ENCODE results near the gene NRG2.

The NRG2 gene

DNA sequence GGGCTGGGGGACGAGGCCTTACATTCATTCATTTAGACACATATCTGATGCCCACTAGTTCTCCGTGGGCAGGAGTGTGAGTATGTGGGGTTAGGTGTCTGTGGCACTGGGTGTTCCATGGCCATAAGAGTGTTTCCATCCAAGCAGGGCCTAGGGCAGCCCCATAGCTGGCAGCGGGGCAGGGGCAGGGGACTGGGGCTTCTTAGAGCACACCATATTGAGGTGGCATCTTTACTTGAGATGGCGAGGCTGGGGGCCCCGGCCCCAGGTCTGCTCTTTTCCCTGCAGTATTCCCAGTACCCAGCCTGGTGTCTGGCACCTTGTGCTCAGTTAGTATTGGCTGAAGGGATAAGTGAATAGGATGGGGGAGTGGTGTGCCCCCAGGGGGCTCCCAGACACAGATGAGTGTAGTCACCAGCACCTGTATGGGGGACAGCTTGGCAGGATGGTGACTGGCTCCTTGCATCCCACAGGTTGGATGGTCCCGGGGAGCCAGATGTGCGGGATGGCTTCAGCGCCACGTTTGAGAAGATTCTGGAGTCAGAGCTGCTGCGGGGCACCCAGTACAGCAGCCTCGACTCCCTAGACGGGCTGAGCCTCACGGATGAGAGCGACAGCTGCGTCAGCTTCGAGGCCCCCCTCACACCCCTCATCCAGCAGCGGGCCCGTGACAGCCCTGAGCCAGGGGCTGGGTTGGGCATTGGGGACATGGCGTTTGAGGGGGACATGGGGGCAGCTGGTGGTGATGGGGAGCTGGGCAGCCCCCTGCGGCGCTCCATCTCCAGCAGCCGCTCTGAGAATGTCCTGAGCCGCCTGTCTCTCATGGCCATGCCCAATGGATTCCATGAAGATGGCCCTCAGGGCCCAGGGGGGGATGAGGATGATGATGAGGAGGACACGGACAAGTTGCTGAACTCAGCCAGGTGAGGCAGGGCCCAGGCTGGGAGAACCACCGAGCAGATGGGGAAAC lies 230.0 kb downstream of the NRG2 start:
- H3K9me3 ChIP-seq (ENCODE audit: control insufficient read depth, low read depth, low read length), result no peaks in the 10 kb centered on the region
- H3K36me3 ChIP-seq (ENCODE audit: control insufficient read depth, low read depth, low read length), result no peaks in the 10 kb centered on the region
- no peak overlapping the region for H3K27ac ChIP-seq (ENCODE audit: low read length)
- no peaks in the 10 kb centered on the region for H3K4me1 ChIP-seq (ENCODE audit: control insufficient read depth, low read depth, low read length)
- no peak overlapping the region for H3K9ac ChIP-seq (ENCODE audit: low read length)
- no peak overlapping the region for H3K4me3 ChIP-seq (ENCODE audit: low read length)
- no peaks in the 10 kb centered on the region for H3K27me3 ChIP-seq (ENCODE audit: control insufficient read depth, insufficient read depth, low read length)

DNA sequence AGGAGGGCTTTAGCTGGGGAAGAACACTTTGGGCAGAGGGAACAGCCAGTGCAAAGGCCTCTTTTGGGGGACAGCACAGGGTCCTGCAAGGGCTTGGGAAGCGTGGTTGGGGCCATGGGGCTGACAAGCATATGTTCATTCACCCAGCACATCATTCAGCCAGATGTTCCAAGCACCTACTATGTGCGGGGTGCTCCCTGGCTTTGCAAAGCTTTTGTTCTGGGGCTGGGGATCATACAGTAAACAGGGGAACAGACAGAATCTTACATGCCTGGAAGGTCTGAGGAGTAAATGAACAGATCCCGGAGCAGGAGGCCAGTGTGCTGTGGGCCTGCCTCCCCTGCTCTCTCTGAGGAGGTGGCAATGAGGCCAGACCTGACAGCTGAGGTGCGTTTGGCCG lies 230.8 kb downstream of the NRG2 start:
- Histone ChIP-seq H3K9me3 (ENCODE audit: control insufficient read depth, low read depth, low read length) (no peaks in the 10 kb centered on the region), H3K4me1 (ENCODE audit: control insufficient read depth, low read depth, low read length) (no peaks in the 10 kb centered on the region), H3K27me3 (ENCODE audit: control insufficient read depth, insufficient read depth, low read length) (no peaks in the 10 kb centered on the region), H3K36me3 (ENCODE audit: control insufficient read depth, low read depth, low read length) (no peaks in the 10 kb centered on the region), H3K9ac (ENCODE audit: low read length) (no peak overlapping the region), H3K4me3 (ENCODE audit: low read length) (no peak overlapping the region), H3K27ac (ENCODE audit: low read length) (no peak overlapping the region)

DNA sequence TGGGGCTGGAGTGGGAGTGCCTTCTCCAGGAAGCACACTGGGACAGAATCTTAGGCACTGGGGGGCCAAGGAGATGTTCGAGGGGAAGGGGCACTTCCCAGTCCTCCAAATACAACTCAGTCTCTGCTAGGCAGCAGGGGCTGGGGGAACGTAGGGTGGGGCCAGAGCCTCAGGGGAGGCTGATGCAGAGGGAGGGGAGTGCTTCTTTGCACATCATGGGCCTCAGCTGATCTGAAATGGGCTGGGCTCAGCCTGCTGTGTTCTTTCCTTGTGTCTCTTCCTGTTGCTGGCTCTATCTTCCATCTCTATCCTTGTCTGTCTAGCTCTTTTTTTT lies 231.9 kb downstream of the NRG2 start:
- Histone ChIP-seq H3K27me3 (ENCODE audit: control insufficient read depth, insufficient read depth, low read length) (no peaks in the 10 kb centered on the region), H3K4me1 (ENCODE audit: control insufficient read depth, low read depth, low read length) (no peaks in the 10 kb centered on the region), H3K9me3 (ENCODE audit: control insufficient read depth, low read depth, low read length) (no peaks in the 10 kb centered on the region), H3K27ac (ENCODE audit: low read length) (no peak overlapping the region), H3K9ac (ENCODE audit: low read length) (no peak overlapping the region), H3K36me3 (ENCODE audit: control insufficient read depth, low read depth, low read length) (no peaks in the 10 kb centered on the region), H3K4me3 (ENCODE audit: low read length) (no peak overlapping the region)

DNA sequence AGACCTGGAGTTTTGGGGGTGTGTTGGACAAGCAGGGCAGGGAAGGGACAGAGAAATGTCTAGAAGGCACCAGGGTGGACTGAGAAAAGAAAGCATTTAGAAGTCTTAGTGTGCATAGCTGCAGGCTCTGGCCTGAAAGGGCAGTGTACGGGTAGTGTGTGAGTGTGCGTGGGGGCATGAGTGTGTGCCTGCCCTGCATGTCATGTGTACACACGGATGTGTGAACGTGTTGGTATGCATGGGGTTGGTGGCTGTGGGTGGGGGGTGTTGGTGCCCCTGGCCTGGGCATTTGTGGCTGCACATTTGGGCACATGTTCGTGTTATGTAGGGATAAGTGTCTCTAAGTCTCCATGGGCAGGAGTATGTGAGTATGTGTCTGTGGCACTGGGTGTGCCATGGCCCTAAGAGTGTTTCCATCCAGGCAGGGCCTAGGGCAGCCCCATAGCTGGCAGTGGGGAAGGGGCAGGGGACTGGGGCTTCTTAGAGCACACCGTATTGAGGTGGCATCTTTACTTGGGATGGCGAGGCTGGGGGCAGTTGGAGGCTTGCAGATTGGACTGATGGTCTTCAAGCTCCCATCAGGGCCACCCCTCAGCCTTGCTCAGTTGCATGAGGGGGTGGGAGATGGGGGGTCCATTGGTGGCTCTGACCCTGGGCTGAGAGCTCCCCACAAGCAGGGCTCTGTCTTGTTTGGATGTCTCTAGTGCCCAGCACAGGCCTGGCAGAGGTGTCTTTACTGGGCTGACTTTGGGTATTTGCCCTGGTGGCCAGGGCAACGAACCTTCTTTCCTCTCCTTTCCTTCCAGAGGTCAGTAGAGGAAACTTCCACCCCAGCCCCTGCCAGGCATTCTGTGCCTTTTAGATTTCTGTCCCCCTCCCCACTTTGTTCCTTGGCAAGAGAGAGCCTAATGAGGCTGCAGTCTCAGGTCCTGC lies 232.5 kb downstream of the NRG2 start:
- no peaks in the 10 kb centered on the region for H3K27me3 ChIP-seq (ENCODE audit: control insufficient read depth, insufficient read depth, low read length)
- no peak overlapping the region for H3K9ac ChIP-seq (ENCODE audit: low read length)
- no peaks in the 10 kb centered on the region for H3K4me1 ChIP-seq (ENCODE audit: control insufficient read depth, low read depth, low read length)
- H3K27ac ChIP-seq (ENCODE audit: low read length), result no peak overlapping the region
- H3K4me3 ChIP-seq (ENCODE audit: low read length), result no peak overlapping the region
- H3K9me3 ChIP-seq (ENCODE audit: control insufficient read depth, low read depth, low read length), result no peaks in the 10 kb centered on the region
- H3K36me3 ChIP-seq (ENCODE audit: control insufficient read depth, low read depth, low read length), result no peaks in the 10 kb centered on the region

DNA sequence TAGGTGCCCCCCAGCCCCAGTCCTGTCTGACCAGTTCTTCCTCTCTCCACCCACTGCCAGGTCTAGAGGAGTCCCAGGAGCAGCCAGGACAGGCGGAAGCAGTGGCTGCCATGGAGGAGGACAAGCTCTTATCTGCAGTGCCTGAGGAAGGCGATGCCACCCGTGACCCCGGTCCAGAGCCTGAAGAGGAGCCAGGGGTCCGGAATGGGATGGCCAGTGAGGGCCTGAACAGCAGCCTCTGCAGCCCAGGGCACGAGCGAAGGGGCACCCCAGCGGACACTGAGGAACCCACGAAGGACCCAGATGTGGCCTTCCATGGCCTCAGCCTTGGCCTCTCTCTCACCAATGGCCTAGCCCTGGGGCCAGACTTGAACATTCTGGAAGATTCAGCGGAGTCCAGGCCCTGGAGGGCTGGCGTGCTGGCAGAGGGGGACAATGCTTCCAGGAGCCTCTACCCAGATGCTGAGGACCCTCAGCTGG lies 233.7 kb downstream of the NRG2 start:
- no peak overlapping the region for H3K4me3 ChIP-seq (ENCODE audit: low read length)
- H3K4me1 ChIP-seq (ENCODE audit: control insufficient read depth, low read depth, low read length), result no peaks in the 10 kb centered on the region
- no peak overlapping the region for H3K9ac ChIP-seq (ENCODE audit: low read length)
- H3K9me3 ChIP-seq (ENCODE audit: control insufficient read depth, low read depth, low read length), result no peaks in the 10 kb centered on the region
- H3K27me3 ChIP-seq (ENCODE audit: control insufficient read depth, insufficient read depth, low read length), result no peaks in the 10 kb centered on the region
- H3K27ac ChIP-seq (ENCODE audit: low read length), result no peak overlapping the region
- H3K36me3 ChIP-seq (ENCODE audit: control insufficient read depth, low read depth, low read length), result no peaks in the 10 kb centered on the region

DNA sequence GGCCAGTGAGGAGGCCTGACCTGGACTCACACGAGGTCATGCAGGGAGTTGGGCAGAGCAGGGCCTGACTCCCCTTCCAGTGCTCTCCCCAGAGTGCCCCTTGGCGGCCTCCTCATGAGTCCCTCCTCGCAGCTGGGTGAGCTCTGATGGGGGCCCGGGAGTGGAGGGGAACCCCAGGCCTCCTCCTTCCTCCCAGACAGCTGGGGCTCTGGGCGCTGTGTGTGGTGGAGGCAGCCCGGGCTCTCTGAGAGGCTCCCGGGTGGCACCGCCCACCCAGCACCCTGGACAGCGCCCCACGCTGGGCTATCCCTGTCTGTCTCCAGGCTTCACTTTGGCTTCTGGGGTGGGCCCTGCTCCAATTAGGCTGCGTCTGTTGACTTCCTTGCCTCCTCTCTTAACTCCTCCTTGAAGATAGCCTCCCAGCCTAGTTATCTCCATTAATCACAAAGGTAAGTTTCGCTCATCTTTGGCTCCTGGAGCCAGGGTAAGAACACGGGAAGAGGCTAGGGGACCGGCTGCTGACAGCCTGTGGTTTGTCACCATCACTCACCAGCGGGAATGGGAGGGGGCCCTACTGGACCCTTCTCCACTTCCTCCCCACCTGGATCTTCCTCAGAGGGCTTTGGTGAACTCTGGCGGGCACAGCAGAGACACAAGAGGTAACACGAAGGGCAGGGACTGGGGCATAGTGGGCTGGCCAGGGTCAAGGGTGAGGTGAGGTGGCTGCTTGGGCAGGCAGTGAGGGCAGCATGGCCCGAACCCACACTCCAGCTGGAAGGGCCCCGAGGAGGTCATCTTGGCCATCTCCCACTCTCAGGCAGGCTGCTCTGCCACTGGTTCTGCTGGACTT lies 234.4 kb downstream of the NRG2 start:
- H3K9me3 ChIP-seq (ENCODE audit: control insufficient read depth, low read depth, low read length), result no peaks in the 10 kb centered on the region

DNA sequence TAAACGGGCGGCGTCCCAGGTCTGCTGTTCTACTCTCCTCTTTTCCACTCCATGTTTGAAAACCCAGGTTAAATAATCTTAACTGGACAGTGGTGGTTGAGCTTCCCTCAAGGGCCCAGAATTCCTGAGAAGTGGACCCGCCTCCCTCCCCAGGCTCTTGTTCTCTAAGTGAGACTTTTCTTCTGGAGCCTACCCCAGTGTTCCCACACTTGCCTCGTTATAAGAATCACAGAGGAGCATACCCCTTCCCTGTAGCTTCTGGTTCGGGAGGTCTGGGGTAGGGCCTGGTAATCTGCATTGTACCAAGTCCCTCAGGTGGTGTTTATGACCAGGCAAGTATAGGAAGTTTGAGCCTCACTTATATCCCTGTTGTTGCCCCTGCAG lies 235.5 kb downstream of the NRG2 start:
- Histone ChIP-seq H3K27ac (ENCODE audit: low read length) (no peak overlapping the region), H3K4me1 (ENCODE audit: control insufficient read depth, low read depth, low read length) (no peaks in the 10 kb centered on the region), H3K4me3 (ENCODE audit: low read length) (no peak overlapping the region), H3K9ac (ENCODE audit: low read length) (no peak overlapping the region), H3K36me3 (ENCODE audit: control insufficient read depth, low read depth, low read length) (no peaks in the 10 kb centered on the region), H3K9me3 (ENCODE audit: control insufficient read depth, low read depth, low read length) (no peaks in the 10 kb centered on the region), H3K27me3 (ENCODE audit: control insufficient read depth, insufficient read depth, low read length) (no peaks in the 10 kb centered on the region)

More for the DNA sequence above, 234.4 kb downstream of the NRG2 start:
- Histone ChIP-seq H3K9ac (ENCODE audit: low read length) (no peak overlapping the region), H3K4me3 (ENCODE audit: low read length) (no peak overlapping the region), H3K4me1 (ENCODE audit: control insufficient read depth, low read depth, low read length) (no peaks in the 10 kb centered on the region), H3K27me3 (ENCODE audit: control insufficient read depth, insufficient read depth, low read length) (no peaks in the 10 kb centered on the region), H3K36me3 (ENCODE audit: control insufficient read depth, low read depth, low read length) (no peaks in the 10 kb centered on the region), H3K27ac (ENCODE audit: low read length) (no peak overlapping the region)

DNA sequence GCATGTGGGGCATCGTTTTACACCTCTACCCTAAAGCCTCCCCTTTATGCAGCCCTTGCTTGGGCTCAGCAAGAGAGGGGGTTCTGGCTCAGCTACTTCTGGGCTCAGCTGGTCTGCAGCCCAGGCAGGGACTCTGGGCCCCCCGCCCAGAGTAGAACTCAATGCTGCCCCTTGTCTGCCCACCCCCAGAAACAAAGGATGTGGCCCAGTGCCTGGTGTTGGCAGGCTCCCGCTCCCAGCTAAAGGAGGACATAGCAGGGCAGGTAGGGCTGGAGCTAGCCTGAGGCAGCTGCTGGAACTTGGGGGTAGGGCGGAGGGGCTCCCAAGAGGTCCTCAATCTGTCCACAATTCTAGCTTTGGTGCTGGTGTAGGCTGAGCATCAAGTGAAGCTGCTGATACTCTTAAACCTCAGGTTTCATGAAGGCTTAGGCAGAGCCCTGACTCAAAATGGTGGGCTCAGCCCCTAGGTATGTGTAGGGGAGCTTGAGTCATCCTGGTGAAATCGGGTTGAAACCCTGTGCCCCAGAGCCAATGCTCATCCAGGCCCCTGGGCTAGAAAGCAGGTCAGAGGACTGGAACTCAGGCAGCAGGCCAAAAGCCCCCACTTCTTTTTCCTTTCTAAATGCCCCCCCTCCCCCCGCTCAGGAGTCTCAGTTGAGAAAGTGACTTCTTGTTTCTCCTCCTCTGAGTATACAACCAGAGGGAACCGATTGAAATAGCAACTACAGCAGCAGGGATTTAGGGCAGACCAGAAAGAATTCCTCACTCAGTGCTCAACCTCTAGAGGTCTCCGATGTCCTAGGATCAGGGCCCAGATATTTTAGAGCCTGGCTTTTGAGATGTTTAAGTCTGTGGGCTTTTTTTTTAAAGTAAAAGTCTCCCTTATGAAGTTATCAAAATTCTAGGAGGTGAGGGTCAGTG lies 236.1 kb downstream of the NRG2 start:
- Histone ChIP-seq H3K4me1 (ENCODE audit: control insufficient read depth, low read depth, low read length) (no peaks in the 10 kb centered on the region), H3K9me3 (ENCODE audit: control insufficient read depth, low read depth, low read length) (no peaks in the 10 kb centered on the region), H3K9ac (ENCODE audit: low read length) (no peak overlapping the region), H3K27ac (ENCODE audit: low read length) (no peak overlapping the region), H3K4me3 (ENCODE audit: low read length) (no peak overlapping the region), H3K27me3 (ENCODE audit: control insufficient read depth, insufficient read depth, low read length) (no peaks in the 10 kb centered on the region), H3K36me3 (ENCODE audit: control insufficient read depth, low read depth, low read length) (no peaks in the 10 kb centered on the region)

DNA sequence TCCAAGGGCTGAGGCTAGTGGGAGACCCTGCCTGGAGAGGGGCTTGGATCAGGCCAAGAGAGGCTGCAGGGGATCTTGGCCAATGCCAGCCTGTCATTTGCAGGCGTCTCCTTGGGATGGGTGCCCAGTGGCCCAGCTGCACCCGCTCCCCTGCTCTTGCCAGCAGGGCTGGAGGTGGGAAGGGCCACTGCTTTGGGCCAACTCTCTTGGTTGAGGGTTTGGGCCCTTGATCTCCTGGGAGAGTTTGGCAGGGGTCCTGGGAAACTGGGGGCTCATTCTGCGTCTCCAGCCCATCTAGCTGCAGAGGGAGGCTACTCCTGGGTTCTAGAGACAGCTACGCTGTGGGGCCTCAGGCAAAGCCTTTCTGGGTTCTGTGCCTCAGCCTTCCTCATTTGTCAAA lies 237.0 kb downstream of the NRG2 start:
- Histone ChIP-seq H3K36me3 (ENCODE audit: control insufficient read depth, low read depth, low read length) (no peaks in the 10 kb centered on the region), H3K27ac (ENCODE audit: low read length) (no peak overlapping the region), H3K9ac (ENCODE audit: low read length) (no peak overlapping the region), H3K27me3 (ENCODE audit: control insufficient read depth, insufficient read depth, low read length) (no peaks in the 10 kb centered on the region), H3K4me1 (ENCODE audit: control insufficient read depth, low read depth, low read length) (no peaks in the 10 kb centered on the region), H3K9me3 (ENCODE audit: control insufficient read depth, low read depth, low read length) (no peaks in the 10 kb centered on the region), H3K4me3 (ENCODE audit: low read length) (no peak overlapping the region)

DNA sequence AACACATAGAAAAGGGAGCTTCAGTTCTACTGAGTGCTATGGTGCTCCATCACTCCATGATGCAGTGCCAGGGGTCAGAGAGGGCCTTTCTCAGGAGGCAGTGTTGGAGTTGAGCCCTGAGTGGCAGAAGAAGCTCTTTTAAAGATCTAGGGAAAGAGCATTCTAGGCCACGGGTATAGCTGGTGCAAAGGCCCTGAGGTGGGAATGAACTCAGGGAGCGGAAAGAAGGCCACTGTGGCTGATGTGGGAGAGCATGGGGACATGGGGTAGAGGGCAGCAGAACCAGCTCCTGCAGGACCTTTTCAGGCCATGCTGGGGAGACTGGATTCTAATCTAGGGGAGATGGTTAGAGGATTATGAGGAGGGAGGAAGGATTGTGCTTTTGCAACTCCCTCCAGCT lies 237.6 kb downstream of the NRG2 start:
- Histone ChIP-seq H3K27me3 (ENCODE audit: control insufficient read depth, insufficient read depth, low read length) (no peaks in the 10 kb centered on the region), H3K9me3 (ENCODE audit: control insufficient read depth, low read depth, low read length) (no peaks in the 10 kb centered on the region), H3K4me1 (ENCODE audit: control insufficient read depth, low read depth, low read length) (no peaks in the 10 kb centered on the region), H3K36me3 (ENCODE audit: control insufficient read depth, low read depth, low read length) (no peaks in the 10 kb centered on the region), H3K9ac (ENCODE audit: low read length) (no peak overlapping the region), H3K4me3 (ENCODE audit: low read length) (no peak overlapping the region), H3K27ac (ENCODE audit: low read length) (no peak overlapping the region)
